Neural progenitor cell (in vitro differentiated cells): ENCODE measurements around the gene LDLRAD4. TPM values are rescaled to one million over a fixed set of nuclear protein-coding genes. Genes with fewer than 3 reads are reported as not detected.

ENCODE experiments used
- DNase-seq: peaks from one replicate; pipeline ENCODE4 v3.0.0-alpha.2; 2016; ENCODE audit warnings: low spot score
- H2AFZ ChIP-seq: fragments of 200-600 bp; sonication (generic); replicated peaks from 2 replicates; pipeline ENCODE4 v1.6.1; 2016; ENCODE audit warnings: antibody characterized with exemption
- H3F3A ChIP-seq: fragments of 200-600 bp; sonication (generic); 2 replicates; pipeline ENCODE4 v1.6.1; 2016; ENCODE audit warnings: antibody characterized with exemption, low read depth
- H3K27ac ChIP-seq: fragments of 200-600 bp; sonication (generic); 2 replicates; pipeline ENCODE4 v1.5.1; 2016; ENCODE audit warnings: mild to moderate bottlenecking
- H3K27me3 ChIP-seq: fragments of 200-600 bp; sonication (generic); 2 replicates; pipeline ENCODE4 v1.6.1; 2016; ENCODE audit warnings: mild to moderate bottlenecking, moderate library complexity
- H3K36me3 ChIP-seq: fragments of 200-600 bp; sonication (generic); 2 replicates; pipeline ENCODE4 v1.5.1; 2016
- H3K4me1 ChIP-seq: fragments of 200-600 bp; sonication (generic); 2 replicates; pipeline ENCODE4 v1.6.1; 2016; ENCODE audit warnings: mixed run types
- H3K4me2 ChIP-seq: fragments of 200-600 bp; sonication (generic); 2 replicates; pipeline ENCODE4 v1.6.1; 2016
- H3K4me3 ChIP-seq: fragments of 200-600 bp; sonication (generic); 2 replicates; pipeline ENCODE4 v1.5.1; 2016
- H3K79me2 ChIP-seq: fragments of 200-600 bp; sonication (generic); 2 replicates; pipeline ENCODE4 v1.6.1; 2016; ENCODE audit warnings: low read depth
- H3K9ac ChIP-seq: fragments of 200-600 bp; sonication (generic); 2 replicates; pipeline ENCODE4 v1.6.1; 2016
- H3K9me3 ChIP-seq: fragments of 200-600 bp; sonication (generic); 2 replicates; pipeline ENCODE4 v1.5.1; 2016; ENCODE audit warnings: low read depth
- H4K20me1 ChIP-seq: fragments of 200-600 bp; sonication (generic); 2 replicates; pipeline ENCODE4 v1.6.1; 2016; ENCODE audit warnings: low read depth
- H3K27ac Mint-ChIP-seq: 3 replicates; pipeline ENCODE4 v1.8.0; 2021; ENCODE audit warnings: mixed read lengths
- H3K27me3 Mint-ChIP-seq: 2 replicates; pipeline ENCODE4 v1.8.0; 2022; ENCODE audit warnings: low read depth, mild to moderate bottlenecking, inconsistent platforms, moderate library complexity, mixed read lengths; ENCODE audit not compliant: insufficient read depth
- H3K36me3 Mint-ChIP-seq: 3 replicates; pipeline ENCODE4 v1.8.0; 2021; ENCODE audit warnings: mixed read lengths
- H3K4me1 Mint-ChIP-seq: 3 replicates; pipeline ENCODE4 v1.8.0; 2021; ENCODE audit warnings: mixed read lengths
- H3K4me3 Mint-ChIP-seq: 3 replicates; pipeline ENCODE4 v1.8.0; 2021; ENCODE audit warnings: mild to moderate bottlenecking, moderate library complexity, mixed read lengths
- H3K9me3 Mint-ChIP-seq: 3 replicates; pipeline ENCODE4 v1.8.0; 2020; ENCODE audit warnings: mixed read lengths
- CTCF ChIP-seq: fragments of 200-600 bp; sonication (generic); IDR thresholded peaks from 2 replicates; pipeline ENCODE4 v1.5.1; 2017; ENCODE audit warnings: antibody characterized with exemption, mild to moderate bottlenecking
- EZH2 ChIP-seq: fragments of 200-600 bp; sonication (generic); IDR thresholded peaks from 2 replicates; pipeline ENCODE4 v1.6.1; 2017; ENCODE audit warnings: antibody characterized with exemption, mild to moderate bottlenecking, moderate library complexity
- EZH2phosphoT487 ChIP-seq: fragments of 200-600 bp; sonication (generic); IDR thresholded peaks from 2 replicates; pipeline ENCODE4 v1.6.1; 2017; ENCODE audit warnings: antibody characterized with exemption
- total RNA-seq: library from RNA; depleted of rRNA; stranded (reverse); fragments of >200 nt; gene quantifications from 2 replicates; pipeline ENCODE4 v1.2.3, GENCODE V29; 2015; ENCODE audit warnings: low replicate concordance

The LDLRAD4 gene
- total RNA-seq, 1 donor from 2014 or later: 0.65 TPM

DNA sequence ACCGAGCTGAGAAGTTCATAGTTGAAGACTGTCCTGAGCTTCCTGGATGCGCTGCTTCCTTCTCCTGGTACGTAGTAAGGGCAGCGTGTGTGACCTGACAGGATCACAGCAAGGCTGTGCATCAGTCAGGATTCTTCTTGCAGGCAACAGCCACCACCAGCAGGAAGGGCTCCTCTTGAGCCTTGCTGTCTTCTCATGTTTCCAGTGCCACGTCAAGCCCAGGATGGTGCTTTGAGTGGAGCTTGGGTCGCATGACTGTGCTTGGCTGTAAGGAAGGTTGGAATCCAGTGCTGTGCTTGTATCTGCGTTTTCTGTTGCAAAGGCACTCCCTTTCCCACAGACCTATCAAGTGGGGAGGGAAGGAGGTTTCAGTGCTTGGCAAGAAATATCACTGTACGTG is 194.3 kb downstream of the LDLRAD4 start:
- no peaks in the 10 kb centered on the region for H3K36me3 Mint-ChIP-seq

DNA sequence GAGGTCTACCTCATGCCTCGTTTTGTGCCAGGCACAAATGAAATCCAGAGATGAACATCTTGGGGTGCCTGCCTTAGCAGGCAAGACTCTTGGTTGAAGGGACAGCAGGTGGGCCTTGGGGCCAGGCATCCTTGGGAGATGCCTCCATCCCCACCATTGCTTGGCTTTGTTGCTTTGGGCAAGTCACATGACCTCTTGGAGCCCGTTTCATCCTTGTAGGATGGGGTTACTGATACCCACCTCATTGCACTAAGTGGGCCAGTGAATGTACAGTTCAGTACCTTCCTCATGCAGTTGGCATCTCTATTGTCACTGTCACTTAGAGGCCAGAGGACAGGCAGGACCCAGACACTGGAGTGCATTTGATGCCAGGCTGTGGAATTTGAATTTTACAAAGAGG is 195.5 kb downstream of the LDLRAD4 start:
- TF ChIP-seq EZH2 (no peak), EZH2phosphoT487 (no peak)

More for the DNA sequence above, 194.3 kb downstream of the LDLRAD4 start:
- Histone ChIP-seq H2AFZ (no peak overlapping the region), H3K9ac (no peak overlapping the region), H3K27me3 (no peaks in the 10 kb centered on the region), H3K4me2 (no peak overlapping the region), H3K27ac (no peak overlapping the region), H3F3A (no peaks in the 10 kb centered on the region), H3K4me1 (peaks cover 7% of the 10 kb centered on the region), H3K9me3 (no peaks in the 10 kb centered on the region), H3K79me2 (no peaks in the 10 kb centered on the region), H4K20me1 (no peaks in the 10 kb centered on the region), H3K36me3 (no peaks in the 10 kb centered on the region), H3K4me3 (no peak overlapping the region)
- peaks cover 8% of the 10 kb centered on the region for H3K9me3 Mint-ChIP-seq
- H3K4me1 Mint-ChIP-seq: no peaks in the 10 kb centered on the region
- DNase-seq: no peak
- peaks cover 2% of the 10 kb centered on the region for H3K27me3 Mint-ChIP-seq
- no peak for TF ChIP-seq EZH2phosphoT487
- TF ChIP-seq CTCF: no peak
- no peak for TF ChIP-seq EZH2
- no peak overlapping the region for H3K4me3 Mint-ChIP-seq
- H3K27ac Mint-ChIP-seq: no peak overlapping the region

GRCh38 chr18:13414521-13414920 is 196.0 kb downstream of the LDLRAD4 start:
- Histone ChIP-seq H3K27ac (no peak overlapping the region), H4K20me1 (no peaks in the 10 kb centered on the region), H2AFZ (no peak overlapping the region), H3K79me2 (no peaks in the 10 kb centered on the region), H3K4me3 (no peak overlapping the region), H3K27me3 (no peaks in the 10 kb centered on the region), H3K9ac (no peak overlapping the region), H3K4me1 (peaks cover 7% of the 10 kb centered on the region), H3K4me2 (peak overlapping the region; percentile 29), H3K36me3 (no peaks in the 10 kb centered on the region), H3K9me3 (no peaks in the 10 kb centered on the region), H3F3A (no peaks in the 10 kb centered on the region)
- no peaks in the 10 kb centered on the region for H3K36me3 Mint-ChIP-seq
- no peak for TF ChIP-seq CTCF
- TF ChIP-seq EZH2: no peak
- DNase-seq: no peak
- H3K27ac Mint-ChIP-seq: no peak overlapping the region
- peaks cover 5% of the 10 kb centered on the region for H3K27me3 Mint-ChIP-seq
- H3K4me3 Mint-ChIP-seq: no peak overlapping the region
- H3K4me1 Mint-ChIP-seq: no peaks in the 10 kb centered on the region
- peaks cover 8% of the 10 kb centered on the region for H3K9me3 Mint-ChIP-seq

More for the DNA sequence above, 195.5 kb downstream of the LDLRAD4 start:
- no peak overlapping the region for H3K4me2 ChIP-seq
- H3K79me2 ChIP-seq: no peaks in the 10 kb centered on the region
- H3K4me3 ChIP-seq: no peak overlapping the region
- H3K27me3 ChIP-seq: no peaks in the 10 kb centered on the region
- no peak overlapping the region for H3K27ac ChIP-seq
- no peak overlapping the region for H3K27ac Mint-ChIP-seq
- H3K4me1 Mint-ChIP-seq: no peaks in the 10 kb centered on the region
- no peaks in the 10 kb centered on the region for H3K36me3 ChIP-seq
- no peak for DNase-seq
- H3F3A ChIP-seq: no peaks in the 10 kb centered on the region
- no peaks in the 10 kb centered on the region for H4K20me1 ChIP-seq
- H3K27me3 Mint-ChIP-seq: peaks cover 5% of the 10 kb centered on the region
- H3K4me3 Mint-ChIP-seq: no peak overlapping the region
- H3K4me1 ChIP-seq: peaks cover 7% of the 10 kb centered on the region
- H2AFZ ChIP-seq: no peak overlapping the region
- no peaks in the 10 kb centered on the region for H3K36me3 Mint-ChIP-seq
- H3K9ac ChIP-seq: no peak overlapping the region
- H3K9me3 Mint-ChIP-seq: peaks cover 8% of the 10 kb centered on the region
- H3K9me3 ChIP-seq: no peaks in the 10 kb centered on the region

DNA sequence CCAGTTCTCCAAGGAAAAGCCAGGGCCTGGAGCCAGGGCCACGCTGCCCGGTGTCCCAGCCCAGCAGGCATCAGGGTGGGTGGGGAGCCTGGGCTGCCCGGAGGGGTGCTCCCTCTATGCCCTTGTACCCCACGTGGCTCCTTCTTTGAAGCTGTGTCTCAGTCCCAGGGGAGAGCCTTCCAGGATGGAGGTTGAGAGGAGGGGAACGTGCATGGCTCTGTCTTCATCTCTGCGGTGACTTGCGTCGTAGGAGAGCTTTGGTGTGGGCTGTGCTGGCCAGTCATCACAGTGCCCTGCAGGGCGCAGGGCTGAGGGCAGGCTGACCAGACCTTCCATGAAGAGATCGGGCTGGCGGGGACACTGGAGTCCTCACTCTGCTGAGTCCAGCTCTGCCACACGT is 197.2 kb downstream of the LDLRAD4 start:
- Mint-ChIP-seq H3K27ac (no peak overlapping the region), H3K27me3 (peaks cover 5% of the 10 kb centered on the region), H3K4me1 (no peaks in the 10 kb centered on the region), H3K4me3 (no peak overlapping the region), H3K36me3 (no peaks in the 10 kb centered on the region), H3K9me3 (peaks cover 3% of the 10 kb centered on the region)
- no peaks in the 10 kb centered on the region for H4K20me1 ChIP-seq
- no peaks in the 10 kb centered on the region for H3F3A ChIP-seq
- no peak for DNase-seq
- no peaks in the 10 kb centered on the region for H3K79me2 ChIP-seq
- no peak overlapping the region for H2AFZ ChIP-seq
- no peak overlapping the region for H3K4me3 ChIP-seq
- H3K9ac ChIP-seq: no peak overlapping the region
- H3K4me2 ChIP-seq: no peak overlapping the region
- H3K27ac ChIP-seq: no peak overlapping the region
- H3K36me3 ChIP-seq: no peaks in the 10 kb centered on the region
- TF ChIP-seq EZH2phosphoT487: no peak
- TF ChIP-seq EZH2: no peak
- no peak for TF ChIP-seq CTCF
- peaks cover 7% of the 10 kb centered on the region for H3K4me1 ChIP-seq
- no peaks in the 10 kb centered on the region for H3K27me3 ChIP-seq
- no peaks in the 10 kb centered on the region for H3K9me3 ChIP-seq
